Keratinocyte (primary cell): Measurements from ENCODE around the gene VWA7.

ENCODE experiments used
- CTCF ChIP-seq, 3 experiments: IDR thresholded peaks in 1 of 3; conservative IDR thresholded peaks in 1 of 3; optimal IDR thresholded peaks in 1 of 3; 2 replicates in 2 of 3; 3 replicates in 1 of 3; pipeline versions ENCODE3 to v1.5.1; 2011; ENCODE audit warnings: low read length in 3 of 3, mild to moderate bottlenecking in 3 of 3, moderate library complexity in 2 of 3, control low read depth in 1 of 3, inconsistent platforms in 1 of 3; ENCODE audit not compliant: insufficient read depth in 2 of 3; ENCODE audit errors: extremely low read depth in 1 of 3
- EZH2 ChIP-seq: IDR thresholded peaks from one replicate; pipeline ENCODE4 v1.6.1; 2012; ENCODE audit warnings: inconsistent platforms, mild to moderate bottlenecking, low read length, moderate library complexity

GRCh38 chr6:31775633-31776484 is 1.3 kb downstream of the VWA7 start:
- TF ChIP-seq CTCF (optimal IDR thresholded peaks at IDR 0.05 in 1 of 3, IDR thresholded peaks at IDR 0.05 in 1 of 3, conservative IDR thresholded peaks at IDR 0.05 in 1 of 3; ENCODE audit: extremely low read depth in 1 of 3, insufficient read depth in 2 of 3, low read length in 3 of 3) (no peak), EZH2 (no peak)
